ENCODE measurements around the gene FEN1.

- TF ChIP-seq CTCF (CRISPR knock-in tag; IDR thresholded peaks at IDR 0.05) = no peak
- TF ChIP-seq RNF2 (conservative IDR thresholded peaks at IDR 0.05; ENCODE audit: low read depth) = no peak
- no peak for TF ChIP-seq SIN3A (IDR thresholded peaks at IDR 0.05; ENCODE audit: borderline replicate concordance, low read depth, low read length)
- TF ChIP-seq GPN1 (CRISPR knock-in tag; IDR thresholded peaks at IDR 0.05; ENCODE audit: borderline replicate concordance) = no peak
- no peak for TF ChIP-seq JUND (CRISPR knock-in tag; IDR thresholded peaks at IDR 0.05)
- TF ChIP-seq ZNF775 (CRISPR knock-in tag; IDR thresholded peaks at IDR 0.05; ENCODE audit: borderline replicate concordance) = no peak
- TF ChIP-seq, protein P1, sequence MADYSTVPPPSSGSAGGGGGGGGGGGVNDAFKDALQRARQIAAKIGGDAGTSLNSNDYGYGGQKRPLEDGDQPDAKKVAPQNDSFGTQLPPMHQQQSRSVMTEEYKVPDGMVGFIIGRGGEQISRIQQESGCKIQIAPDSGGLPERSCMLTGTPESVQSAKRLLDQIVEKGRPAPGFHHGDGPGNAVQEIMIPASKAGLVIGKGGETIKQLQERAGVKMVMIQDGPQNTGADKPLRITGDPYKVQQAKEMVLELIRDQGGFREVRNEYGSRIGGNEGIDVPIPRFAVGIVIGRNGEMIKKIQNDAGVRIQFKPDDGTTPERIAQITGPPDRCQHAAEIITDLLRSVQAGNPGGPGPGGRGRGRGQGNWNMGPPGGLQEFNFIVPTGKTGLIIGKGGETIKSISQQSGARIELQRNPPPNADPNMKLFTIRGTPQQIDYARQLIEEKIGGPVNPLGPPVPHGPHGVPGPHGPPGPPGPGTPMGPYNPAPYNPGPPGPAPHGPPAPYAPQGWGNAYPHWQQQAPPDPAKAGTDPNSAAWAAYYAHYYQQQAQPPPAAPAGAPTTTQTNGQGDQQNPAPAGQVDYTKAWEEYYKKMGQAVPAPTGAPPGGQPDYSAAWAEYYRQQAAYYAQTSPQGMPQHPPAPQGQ (CRISPR knock-in tag; IDR thresholded peaks at IDR 0.05; ENCODE audit: borderline replicate concordance) = no peak
- no peak for TF ChIP-seq AGO1 (IDR thresholded peaks at IDR 0.05; ENCODE audit: low read depth, low read length, poor library complexity, severe bottlenecking)
Observed at GRCh38 chr11:61846362-61847020, 53.8 kb downstream of the FEN1 start.
